Measurements from ENCODE around the gene TMEM178A. TPM values are rescaled to one million over a fixed set of nuclear protein-coding genes. Genes with fewer than 3 reads are reported as not detected.
"Not testable (repeated sequence)": the region's sequence is repeated elsewhere in the genome, so short reads cannot be mapped to it uniquely, and the experiment has no call there.

TMEM178A gene
- total RNA-seq (2014; rRNA removed; shearing (Covaris generic)) = 0.13 and 0.41 TPM in 2 replicates

DNA sequence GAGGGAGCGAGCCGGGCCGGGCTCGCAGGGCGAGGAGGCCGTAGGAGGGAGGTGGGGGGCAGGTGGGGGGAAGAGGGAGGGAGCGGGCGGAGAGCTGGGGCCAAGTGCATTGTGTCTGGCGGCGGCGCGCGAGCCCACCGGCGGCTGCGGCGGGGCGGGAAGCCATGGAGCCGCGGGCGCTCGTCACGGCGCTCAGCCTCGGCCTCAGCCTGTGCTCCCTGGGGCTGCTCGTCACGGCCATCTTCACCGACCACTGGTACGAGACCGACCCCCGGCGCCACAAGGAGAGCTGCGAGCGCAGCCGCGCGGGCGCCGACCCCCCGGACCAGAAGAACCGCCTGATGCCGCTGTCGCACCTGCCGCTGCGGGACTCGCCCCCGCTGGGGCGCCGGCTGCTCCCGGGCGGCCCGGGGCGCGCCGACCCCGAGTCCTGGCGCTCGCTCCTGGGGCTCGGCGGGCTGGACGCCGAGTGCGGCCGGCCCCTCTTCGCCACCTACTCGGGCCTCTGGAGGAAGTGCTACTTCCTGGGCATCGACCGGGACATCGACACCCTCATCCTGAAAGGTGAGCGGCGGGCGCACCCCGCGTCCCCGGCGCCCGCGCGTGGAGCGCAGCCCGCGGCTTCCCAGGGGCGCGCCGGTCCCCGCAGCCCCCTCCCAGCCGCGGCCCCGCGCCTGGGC, at the start of gene TMEM178A:
Gene TMEM178A (plus strand): TSS at position 107 of the 680 bp plus-strand sequence. CDS start 58 bp downstream, at position 165.
- Histone ChIP-seq H3K4me1 (replicated peaks) (peaks cover 34% of the 10 kb centered on the region), H3K27me3 (replicated peaks) (peaks cover 35% of the 10 kb centered on the region), H3K36me3 (no peaks in the 10 kb centered on the region), H3K9me3 (replicated peaks) (no peaks in the 10 kb centered on the region; the same call in 1 of the 2 replicates), H3K27ac (no peak within 1 kb of the TSS), H3K4me3 (peak within 1 kb of the TSS; percentile 41)
- DNase-seq (ENCODE audit: low read depth in 1 of 2, low spot score in 2 of 2) = no peak

DNA sequence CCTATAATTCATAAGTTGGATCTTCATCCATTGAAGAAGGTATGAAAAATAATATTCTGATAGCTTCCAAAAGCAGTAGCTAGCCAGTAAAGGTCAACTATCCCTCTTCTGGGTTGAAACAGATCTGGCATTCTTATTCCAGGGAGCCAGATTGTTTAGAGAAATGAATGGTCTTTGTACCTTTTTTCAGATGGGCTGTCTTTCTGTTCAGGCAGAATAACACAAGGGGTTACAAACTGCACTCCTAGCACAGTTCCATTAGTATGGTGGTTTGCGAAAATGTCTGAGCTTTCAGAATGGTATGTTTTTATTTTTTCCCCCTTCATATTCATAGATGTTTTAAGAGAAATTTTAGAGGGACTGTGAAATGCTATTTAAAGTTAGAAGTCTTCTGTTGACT, 47.5 kb upstream of the TMEM178A start:
- DNase-seq (ENCODE audit: low read depth in 1 of 2, low spot score in 2 of 2) = no peak
- Histone ChIP-seq H3K36me3 (no peaks in the 10 kb centered on the region), H3K27ac (no peak overlapping the region), H3K27me3 (replicated peaks) (no peaks in the 10 kb centered on the region), H3K4me1 (replicated peaks) (peaks cover 10% of the 10 kb centered on the region), H3K9me3 (replicated peaks) (no peaks in the 10 kb centered on the region), H3K4me3 (no peak overlapping the region)

DNA sequence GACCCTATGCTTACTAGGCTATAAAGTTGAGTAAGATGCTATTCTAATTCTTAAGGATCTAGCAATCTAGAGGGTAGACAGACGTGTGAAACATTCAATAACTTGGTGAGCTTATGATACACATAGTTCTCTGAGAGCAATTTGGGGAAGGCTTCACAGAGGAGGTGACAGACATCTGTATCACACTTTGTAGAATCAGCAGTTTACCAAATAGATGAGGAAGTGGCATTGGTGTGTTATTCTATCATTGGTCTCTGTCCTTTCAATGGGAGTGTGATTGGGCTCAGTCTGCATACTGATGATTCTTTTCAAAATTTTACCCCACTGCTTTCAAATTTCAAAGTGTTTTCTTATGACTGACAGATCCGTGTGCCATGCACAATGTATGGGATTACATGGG, 47.0 kb upstream of the TMEM178A start:
- H3K4me1 ChIP-seq (replicated peaks) = peaks cover 10% of the 10 kb centered on the region
- H3K9me3 ChIP-seq (replicated peaks) = no peaks in the 10 kb centered on the region
- no peak overlapping the region for H3K27ac ChIP-seq
- H3K36me3 ChIP-seq = no peaks in the 10 kb centered on the region
- no peaks in the 10 kb centered on the region for H3K27me3 ChIP-seq (replicated peaks)
- DNase-seq (ENCODE audit: low read depth in 1 of 2, low spot score in 2 of 2) = no peak
- no peak overlapping the region for H3K4me3 ChIP-seq

DNA sequence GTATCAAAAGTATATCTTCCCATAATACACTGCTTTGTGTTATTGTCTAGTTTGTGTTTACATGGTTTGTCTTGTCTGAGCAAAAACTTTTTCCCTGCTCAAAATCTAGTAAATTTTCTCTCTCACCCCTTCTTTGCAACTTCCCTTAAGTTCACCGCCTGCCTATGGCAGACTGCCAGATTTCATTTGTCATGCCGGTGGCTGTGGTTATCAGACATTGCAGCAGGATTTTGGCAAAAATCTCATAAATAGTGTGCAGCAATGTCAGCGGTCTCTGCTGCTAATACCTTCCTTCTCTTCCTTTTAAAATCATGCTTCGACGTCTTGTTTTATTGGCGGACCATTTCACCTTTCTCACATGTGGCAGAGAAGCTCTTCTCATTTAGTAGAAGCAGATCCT, 45.6 kb upstream of the TMEM178A start:
- Histone ChIP-seq H3K4me1 (replicated peaks) (peaks cover 13% of the 10 kb centered on the region), H3K4me3 (no peak overlapping the region), H3K27ac (no peak overlapping the region), H3K9me3 (replicated peaks) (no peaks in the 10 kb centered on the region), H3K36me3 (no peaks in the 10 kb centered on the region), H3K27me3 (replicated peaks) (no peaks in the 10 kb centered on the region)
- peak; percentile 69 to 83 for DNase-seq (ENCODE audit: low read depth in 1 of 2, low spot score in 2 of 2)

DNA sequence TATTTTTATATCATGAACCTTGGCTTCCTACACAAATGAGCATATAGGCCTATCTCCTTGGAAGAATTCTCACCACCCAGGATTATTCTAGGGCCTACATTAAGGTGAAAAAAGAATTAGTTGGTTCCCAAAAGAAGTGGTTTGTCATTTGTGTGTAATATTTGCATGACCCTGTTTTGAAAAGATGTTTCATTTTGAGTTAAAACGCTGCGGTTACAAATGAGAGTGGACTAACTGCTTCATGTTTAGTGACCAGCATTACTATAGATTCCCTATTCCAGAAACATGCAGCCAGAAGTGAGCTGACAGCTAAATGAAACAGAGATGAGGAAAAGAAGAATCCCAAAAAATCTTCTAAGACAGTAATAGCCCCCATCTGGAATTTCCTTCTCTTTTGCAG, 44.1 kb upstream of the TMEM178A start:
- no peak for DNase-seq (ENCODE audit: low read depth in 1 of 2, low spot score in 2 of 2)
- Histone ChIP-seq H3K9me3 (replicated peaks) (no peaks in the 10 kb centered on the region), H3K36me3 (no peaks in the 10 kb centered on the region), H3K27ac (no peak overlapping the region), H3K4me1 (replicated peaks) (peaks cover 26% of the 10 kb centered on the region), H3K27me3 (replicated peaks) (no peaks in the 10 kb centered on the region), H3K4me3 (no peak overlapping the region)

DNA sequence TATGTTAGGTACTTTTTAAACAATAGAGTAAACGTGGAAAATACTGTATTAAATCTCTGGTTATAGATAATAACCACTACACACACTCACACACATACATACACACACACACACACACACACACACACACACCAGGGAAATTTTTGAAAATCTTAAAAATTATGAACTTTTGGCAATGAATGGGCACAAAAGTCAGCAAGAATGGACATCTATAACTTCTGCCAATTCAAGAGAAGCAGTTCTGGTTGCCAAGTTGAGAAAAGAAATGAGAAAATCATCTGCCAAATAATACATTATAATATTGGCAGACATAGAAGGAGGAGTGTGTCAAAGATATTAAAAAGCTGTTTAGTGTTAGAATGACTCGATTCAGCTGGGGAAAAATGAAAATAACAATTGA, 42.9 kb upstream of the TMEM178A start:
- no peaks in the 10 kb centered on the region for H3K9me3 ChIP-seq (replicated peaks)
- peaks cover 26% of the 10 kb centered on the region for H3K4me1 ChIP-seq (replicated peaks)
- H3K4me3 ChIP-seq = no peak overlapping the region
- H3K36me3 ChIP-seq = no peaks in the 10 kb centered on the region
- no peak for DNase-seq (ENCODE audit: low read depth in 1 of 2, low spot score in 2 of 2)
- H3K27me3 ChIP-seq (replicated peaks) = no peaks in the 10 kb centered on the region
- H3K27ac ChIP-seq = no peak overlapping the region

DNA sequence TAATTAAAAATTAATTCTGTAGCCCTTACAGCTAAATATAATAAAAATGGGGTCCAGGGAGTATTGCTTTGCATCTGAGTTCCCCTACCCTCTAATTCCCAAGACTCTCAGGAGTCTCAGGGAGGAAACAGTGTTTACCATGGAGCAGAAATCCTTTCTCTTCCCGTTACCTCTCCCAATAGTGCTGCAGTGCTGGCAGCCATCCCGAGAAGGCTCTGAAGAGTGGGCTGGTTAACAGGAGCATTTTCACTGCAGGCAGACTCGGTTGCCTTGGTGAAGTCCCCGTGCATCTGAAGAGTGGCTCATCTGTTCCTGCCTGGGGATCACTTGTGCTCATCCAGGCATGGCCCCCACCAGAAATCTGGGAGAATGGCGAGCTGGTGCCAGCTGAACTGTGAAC, 41.8 kb upstream of the TMEM178A start:
- no peaks in the 10 kb centered on the region for H3K9me3 ChIP-seq (replicated peaks)
- no peak overlapping the region for H3K4me3 ChIP-seq
- peaks cover 26% of the 10 kb centered on the region for H3K4me1 ChIP-seq (replicated peaks)
- no peaks in the 10 kb centered on the region for H3K27me3 ChIP-seq (replicated peaks)
- no peak overlapping the region for H3K27ac ChIP-seq
- H3K36me3 ChIP-seq = no peaks in the 10 kb centered on the region
- DNase-seq (ENCODE audit: low read depth in 1 of 2, low spot score in 2 of 2) = no peak

DNA sequence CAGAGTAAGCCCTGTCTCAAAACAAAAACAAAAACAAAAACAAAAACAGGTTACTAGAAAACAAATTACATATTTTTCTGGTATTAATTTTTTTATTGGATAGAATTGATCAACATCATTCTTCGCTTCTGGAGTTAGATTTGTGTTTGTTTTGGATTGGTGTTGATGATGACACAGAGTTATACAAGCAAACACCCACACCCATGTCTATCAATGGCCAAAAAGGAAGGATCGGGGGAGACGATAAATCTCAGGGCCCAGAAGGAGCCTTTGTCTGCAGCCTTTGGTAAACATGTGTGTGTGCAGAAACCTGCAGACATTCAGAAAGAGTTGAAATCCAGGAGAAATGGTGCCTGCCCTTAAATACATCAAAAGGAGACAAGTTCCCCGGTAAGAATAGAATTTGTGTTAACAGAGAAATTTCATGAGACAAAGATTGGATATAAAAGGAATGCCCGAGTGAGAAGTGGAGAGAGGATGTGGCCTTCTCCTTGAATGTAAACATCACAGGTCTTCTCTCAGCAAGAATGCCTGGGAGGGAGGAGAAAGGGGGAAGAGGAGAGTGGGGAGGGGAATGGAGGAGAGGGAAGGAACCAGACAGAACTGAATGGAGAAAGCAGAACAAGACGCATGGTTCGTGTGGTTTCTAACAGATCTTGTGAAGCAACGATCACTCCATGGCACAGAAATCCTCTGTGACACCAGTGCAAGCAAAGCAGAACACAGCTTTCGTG, 40.4 kb upstream of the TMEM178A start:
- peaks cover 19% of the 10 kb centered on the region for H3K4me1 ChIP-seq (replicated peaks)
- H3K9me3 ChIP-seq (replicated peaks) = no peaks in the 10 kb centered on the region
- H3K27ac ChIP-seq = peak overlapping the region; percentile 39
- no peaks in the 10 kb centered on the region for H3K27me3 ChIP-seq (replicated peaks)
- H3K36me3 ChIP-seq = no peaks in the 10 kb centered on the region
- peak in 1 of 2 experiments; percentile 68 for DNase-seq (ENCODE audit: low read depth in 1 of 2, low spot score in 2 of 2)
- no peak overlapping the region for H3K4me3 ChIP-seq

DNA sequence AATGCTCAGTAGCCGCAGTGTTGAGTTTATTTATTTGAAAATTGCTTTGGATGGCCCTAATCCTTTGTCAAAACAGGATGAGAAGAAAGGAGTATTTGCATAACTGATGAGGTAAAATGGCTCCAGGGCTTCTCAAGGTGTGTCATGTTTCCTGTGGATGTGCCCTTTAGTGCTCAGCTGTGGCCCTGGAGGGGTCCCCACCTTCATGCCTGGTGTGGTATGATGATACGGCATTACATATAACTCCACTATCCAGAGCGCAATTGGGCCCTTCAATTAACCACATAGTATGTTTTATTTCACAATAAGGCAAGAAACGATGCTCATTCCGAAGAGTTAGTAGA, 39.8 kb upstream of the TMEM178A start:
- H3K4me1 ChIP-seq (replicated peaks) = peaks cover 16% of the 10 kb centered on the region
- DNase-seq (ENCODE audit: low read depth in 1 of 2, low spot score in 2 of 2) = no peak
- H3K27ac ChIP-seq = peak overlapping the region; percentile 39
- no peak overlapping the region for H3K4me3 ChIP-seq
- H3K36me3 ChIP-seq = no peaks in the 10 kb centered on the region
- no peaks in the 10 kb centered on the region for H3K9me3 ChIP-seq (replicated peaks)
- no peaks in the 10 kb centered on the region for H3K27me3 ChIP-seq (replicated peaks)

DNA sequence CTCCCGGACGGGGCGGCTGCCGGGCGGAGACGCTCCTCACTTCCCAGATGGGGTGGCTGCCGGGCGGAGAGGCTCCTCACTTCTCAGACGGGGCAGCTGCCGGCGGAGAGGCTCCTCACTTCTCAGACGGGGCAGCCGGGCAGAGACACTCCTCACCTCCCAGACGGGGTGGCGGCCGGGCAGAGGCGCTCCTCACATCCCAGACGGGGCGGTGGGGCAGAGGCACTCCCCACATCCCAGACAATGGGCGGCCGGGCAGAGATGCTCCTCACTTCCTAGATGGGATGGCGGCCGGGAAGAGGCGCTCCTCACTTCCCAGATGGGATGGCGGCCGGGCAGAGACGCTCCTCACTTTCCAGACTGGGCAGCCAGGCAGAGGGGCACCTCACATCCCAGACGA, 37.4 kb upstream of the TMEM178A start:
- peaks cover 39% of the 10 kb centered on the region for H3K4me1 ChIP-seq (replicated peaks)
- not testable (repeated sequence) for H3K36me3 ChIP-seq; DNase-seq (ENCODE audit: low read depth in 1 of 2, low spot score in 2 of 2); H3K4me3 ChIP-seq; H3K27me3 ChIP-seq (replicated peaks); H3K27ac ChIP-seq; H3K9me3 ChIP-seq (replicated peaks)

DNA sequence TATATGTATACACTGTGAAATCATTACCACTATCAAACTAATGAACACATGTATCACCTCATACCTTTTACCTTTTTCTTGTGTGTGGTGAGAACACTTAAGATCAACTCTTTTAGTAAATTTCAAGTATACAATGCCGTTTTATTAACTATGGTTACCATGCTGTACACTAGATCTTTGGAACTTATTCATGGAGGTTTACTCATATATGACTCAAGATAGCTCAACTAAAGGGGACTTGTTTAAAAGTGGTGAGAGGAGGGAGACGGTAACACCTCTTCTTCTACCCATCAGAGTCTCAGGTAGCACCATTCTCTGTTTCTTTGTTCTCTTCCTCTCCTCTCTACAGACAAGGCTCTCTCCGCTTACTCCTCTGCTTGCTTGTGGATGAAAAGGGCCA, 36.1 kb upstream of the TMEM178A start:
- no peak for DNase-seq (ENCODE audit: low read depth in 1 of 2, low spot score in 2 of 2)
- peaks cover 42% of the 10 kb centered on the region for H3K4me1 ChIP-seq (replicated peaks)
- no peak overlapping the region for H3K27ac ChIP-seq
- no peaks in the 10 kb centered on the region for H3K9me3 ChIP-seq (replicated peaks)
- no peaks in the 10 kb centered on the region for H3K27me3 ChIP-seq (replicated peaks)
- no peak overlapping the region for H3K4me3 ChIP-seq
- no peaks in the 10 kb centered on the region for H3K36me3 ChIP-seq

DNA sequence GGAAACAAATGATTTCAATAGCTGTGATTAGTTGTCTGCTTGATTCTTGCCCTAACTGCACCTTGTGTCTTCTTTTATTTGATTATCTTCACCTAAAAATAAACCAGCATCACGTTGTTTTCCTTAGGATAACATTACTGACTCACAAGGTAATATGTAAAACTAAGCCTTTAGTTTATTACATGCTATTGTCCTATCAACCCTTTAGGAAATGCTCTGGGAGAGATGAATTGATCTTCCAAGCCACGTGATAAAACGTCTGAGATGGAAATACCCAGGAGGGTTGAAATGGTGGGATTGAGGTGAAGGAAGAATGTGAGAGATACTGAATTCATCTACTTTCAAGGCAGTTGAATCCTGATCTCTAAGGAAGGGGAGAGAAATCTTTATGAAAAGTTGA, 34.5 kb upstream of the TMEM178A start:
- no peaks in the 10 kb centered on the region for H3K9me3 ChIP-seq (replicated peaks)
- DNase-seq (ENCODE audit: low read depth in 1 of 2, low spot score in 2 of 2) = no peak
- peaks cover 27% of the 10 kb centered on the region for H3K4me1 ChIP-seq (replicated peaks)
- H3K36me3 ChIP-seq = no peaks in the 10 kb centered on the region
- no peak overlapping the region for H3K4me3 ChIP-seq
- H3K27ac ChIP-seq = peak overlapping the region; percentile 42
- no peaks in the 10 kb centered on the region for H3K27me3 ChIP-seq (replicated peaks)

DNA sequence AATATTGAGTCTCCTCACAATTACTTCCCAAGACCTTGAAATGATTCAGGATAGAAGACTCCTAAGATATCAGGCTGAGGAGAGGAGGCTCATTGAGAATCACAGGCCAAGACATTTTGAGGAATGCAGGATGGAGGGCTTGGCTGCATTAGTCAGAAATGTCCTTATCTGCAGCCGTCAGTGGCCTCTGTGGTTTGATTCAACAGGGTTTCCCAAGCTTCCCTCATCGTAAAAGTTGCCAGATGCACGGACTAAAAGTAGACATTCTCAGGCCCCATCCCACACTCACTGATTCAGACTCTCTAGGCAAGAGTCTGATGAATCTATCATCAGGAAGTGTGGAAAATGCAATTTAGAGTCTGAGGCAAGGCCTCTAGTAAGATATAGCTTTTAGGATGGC, 34.0 kb upstream of the TMEM178A start:
- Histone ChIP-seq H3K36me3 (no peaks in the 10 kb centered on the region), H3K4me3 (no peak overlapping the region), H3K9me3 (replicated peaks) (no peaks in the 10 kb centered on the region), H3K4me1 (replicated peaks) (peaks cover 26% of the 10 kb centered on the region), H3K27ac (peak overlapping the region; percentile 42), H3K27me3 (replicated peaks) (no peaks in the 10 kb centered on the region)
- DNase-seq (ENCODE audit: low read depth in 1 of 2, low spot score in 2 of 2) = peak; percentile 62 to 66

DNA sequence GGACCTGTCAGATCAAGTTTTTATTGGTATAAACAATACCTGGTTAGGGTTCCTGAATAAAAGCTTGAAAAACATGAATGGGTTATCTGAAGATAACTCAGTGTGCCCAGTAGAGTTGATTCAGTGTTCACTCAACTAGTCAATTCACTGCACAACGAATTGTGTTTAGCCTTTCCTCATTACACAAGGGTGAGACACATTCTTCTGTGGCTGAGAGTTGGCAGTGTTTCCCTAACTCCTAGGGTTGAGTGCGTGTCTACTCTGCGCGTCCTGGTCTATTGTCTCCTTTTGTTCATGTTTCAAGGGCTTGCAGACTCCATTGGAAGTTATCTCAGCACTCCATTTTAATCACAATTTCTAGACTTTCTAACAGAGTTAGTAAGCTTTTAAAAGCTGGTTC, 32.8 kb upstream of the TMEM178A start:
- DNase-seq (ENCODE audit: low read depth in 1 of 2, low spot score in 2 of 2) = peak; percentile 63 to 75
- H3K9me3 ChIP-seq (replicated peaks) = no peaks in the 10 kb centered on the region

More for the DNA sequence above, 32.8 kb upstream of the TMEM178A start:
- no peaks in the 10 kb centered on the region for H3K27me3 ChIP-seq (replicated peaks)
- H3K4me1 ChIP-seq (replicated peaks) = peaks cover 28% of the 10 kb centered on the region
- peak overlapping the region; percentile 41 for H3K27ac ChIP-seq
- no peak overlapping the region for H3K4me3 ChIP-seq
- no peaks in the 10 kb centered on the region for H3K36me3 ChIP-seq

Measured in SJSA1 (cell line).